Testis (tissue), 3 donors: Measurements from ENCODE around the gene VPS51. TPM values are rescaled to one million over a fixed set of nuclear protein-coding genes. Genes with fewer than 3 reads are reported as not detected.

Source experiments
- DNase-seq: peaks from one replicate; pipeline ENCODE4 v3.0.0-alpha.2; 2019
- H3K27ac ChIP-seq, 2 donors: fragments of 200-600 bp; sonication (generic); one replicate each; pipeline ENCODE4 v1.5.1; 2019
- H3K27me3 ChIP-seq: fragments of 200-600 bp; sonication (generic); one replicate; pipeline ENCODE4 v1.5.1; 2019
- H3K36me3 ChIP-seq: fragments of 200-600 bp; sonication (generic); one replicate; pipeline ENCODE4 v1.5.1; 2017; ENCODE audit warnings: low read depth; ENCODE audit errors: missing control alignments
- H3K4me1 ChIP-seq: fragments of 200-600 bp; sonication (generic); one replicate; pipeline ENCODE4 v1.5.1; 2019
- H3K4me3 ChIP-seq, 2 donors: fragments of 200-600 bp; sonication (generic); one replicate each; pipeline ENCODE4 v1.5.1; 2017 to 2019
- H3K9me3 ChIP-seq: fragments of 200-600 bp; sonication (generic); one replicate; pipeline ENCODE4 v1.5.1; 2017
- CTCF ChIP-seq, 3 experiments: fragments of 450-650 bp in 2 of 3; fragments of 200-600 bp in 1 of 3; sonication (generic) in 1 of 3; IDR thresholded peaks; one replicate each; pipeline ENCODE4 v1.5.1; 2016 to 2019; ENCODE audit warnings: antibody characterized with exemption in 3 of 3, mild to moderate bottlenecking in 2 of 3, moderate library complexity in 1 of 3
- POLR2A ChIP-seq: fragments of 450-650 bp; IDR thresholded peaks from one replicate; pipeline ENCODE4 v1.6.1; 2017; ENCODE audit warnings: antibody characterized with exemption, mild to moderate bottlenecking, moderate library complexity
- WGBS, 2 donors: methylation state at CpG; one replicate each; pipeline ENCODE4 v1.1.5; 2018; 5-methylcytosine and 5-hydroxymethylcytosine counted together
- intact Hi-C: fragments of 100-400 bp; cut with DNase I; formaldehyde crosslinking; loops from one replicate; pipeline ENCODE4 v1.15.1; 2023; ENCODE audit warnings: low total_unique reads
- polyA plus RNA-seq: library from polyadenylated mRNA; stranded (reverse); fragments of 350-450 nt; fragmentation: Illumina TruSeq; extraction: RNeasy Lipid Tissue Mini Kit (QIAGEN cat#74804); gene quantifications from one replicate; pipeline ENCODE4 v1.2.3, GENCODE V29; 2014; ENCODE audit warnings: low read depth, low replicate concordance; ENCODE audit not compliant: insufficient read depth
- total RNA-seq, 2 donors: library from RNA; depleted of rRNA; stranded (reverse); fragments of >200 nt; gene quantifications; one replicate each; pipeline ENCODE4 v1.2.3, GENCODE V29; 2016

VPS51 gene
- total and polyA plus RNA-seq, 3 donors from 2014 or later, result 91.1 to 252 (median 173) TPM

- intact Hi-C loops, result loop anchor here (10.0 kb wide), 1 partner anchor 99 kb away; the partner anchor contains the start of gene ARL2
- H3K36me3 ChIP-seq, result no peaks in the 10 kb centered on the region
- no peak overlapping the region for H3K27ac ChIP-seq
- H3K9me3 ChIP-seq, result no peaks in the 10 kb centered on the region
- no peaks in the 10 kb centered on the region for H3K27me3 ChIP-seq
- 51 to 60% methylated on average over 5 to 6 of the region's 6 CpGs for WGBS, 2 donors
- TF ChIP-seq CTCF (IDR thresholded peaks at IDR 0.05) (no peak), POLR2A (no peak)
- no peak overlapping the region for H3K4me3 ChIP-seq
- DNase-seq, result no peak
- peaks cover 21% of the 10 kb centered on the region for H3K4me1 ChIP-seq
These were observed 17.8 kb downstream of the VPS51 start for GRCh38 chr11:65113839-65114238.

DNA sequence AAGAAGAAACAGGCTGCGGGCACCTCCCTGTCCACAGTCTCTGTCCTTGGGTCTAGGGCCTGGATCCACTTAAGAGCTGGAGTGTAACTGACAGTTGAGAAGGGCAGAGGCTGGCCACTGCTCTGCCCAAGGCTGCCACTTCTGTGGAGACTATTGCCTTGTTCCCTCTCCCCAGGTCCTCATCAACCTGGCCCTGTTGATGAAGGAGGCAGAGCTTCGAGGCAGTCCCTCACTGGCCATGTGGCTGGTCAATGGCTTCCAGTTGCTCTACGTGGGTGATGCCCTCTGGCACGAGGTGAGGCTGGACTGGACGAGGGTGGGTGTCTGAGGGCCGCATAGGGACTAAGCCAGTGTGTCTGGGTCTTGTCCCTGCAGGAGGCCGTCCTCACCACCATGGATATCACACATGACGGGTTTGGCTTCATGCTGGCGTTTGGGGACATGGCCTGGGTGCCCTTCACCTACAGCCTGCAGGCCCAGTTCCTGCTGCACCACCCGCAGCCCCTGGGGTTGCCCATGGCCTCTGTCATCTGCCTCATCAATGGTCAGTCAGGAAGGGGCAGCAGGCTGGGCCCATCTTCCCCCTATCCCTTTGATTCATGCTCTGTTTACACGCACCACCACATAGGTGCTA, 18.6 kb downstream of the VPS51 start:
- TF ChIP-seq CTCF (IDR thresholded peaks at IDR 0.05) (no peak), POLR2A (no peak)
- Histone ChIP-seq H3K36me3 (no peaks in the 10 kb centered on the region), H3K27me3 (no peaks in the 10 kb centered on the region), H3K27ac (no peak overlapping the region), H3K9me3 (no peaks in the 10 kb centered on the region), H3K4me3 (no peak overlapping the region), H3K4me1 (peaks cover 21% of the 10 kb centered on the region)
- whole genome bisulfite sequencing, 2 donors, result 89 to 90% methylated on average over 5 to 11 of the region's 11 CpGs
- intact Hi-C loops, result loop anchor here (10.0 kb wide), 1 partner anchor 100 kb away; the partner anchor contains the start of gene ARL2
- DNase-seq, result no peak

GRCh38 chr11:65115361-65116082, 19.5 kb downstream of the VPS51 start:
- Histone ChIP-seq H3K4me3 (no peak overlapping the region), H3K36me3 (no peaks in the 10 kb centered on the region), H3K4me1 (peaks cover 22% of the 10 kb centered on the region), H3K27me3 (no peaks in the 10 kb centered on the region), H3K27ac (no peak overlapping the region), H3K9me3 (no peaks in the 10 kb centered on the region)
- intact Hi-C loops, result loop anchor here (10.0 kb wide), 1 partner anchor 101 kb away; the partner anchor contains the start of gene ARL2
- WGBS, 2 donors, result 60 to 75% methylated on average over 4 to 21 of the region's 21 CpGs
- no peak for TF ChIP-seq POLR2A
- TF ChIP-seq CTCF (IDR thresholded peaks at IDR 0.05), result no peak
- DNase-seq, result no peak

GRCh38 chr11:65116370-65117205, 20.6 kb downstream of the VPS51 start:
- H3K4me3 ChIP-seq, result peak overlapping the region; percentile 81 to 84
- H3K4me1 ChIP-seq, result peaks cover 28% of the 10 kb centered on the region
- intact Hi-C loops, result loop anchor here (10.0 kb wide), 1 partner anchor 102 kb away; the partner anchor contains the start of gene ARL2
- H3K27me3 ChIP-seq, result no peaks in the 10 kb centered on the region
- no peaks in the 10 kb centered on the region for H3K9me3 ChIP-seq
- peak; percentile 38 for DNase-seq
- no peaks in the 10 kb centered on the region for H3K36me3 ChIP-seq
- peak overlapping the region; percentile 27 to 82 for H3K27ac ChIP-seq
- TF ChIP-seq CTCF (IDR thresholded peaks at IDR 0.05) (no peak), POLR2A (no peak)
- 19 to 74% methylated on average over 7 to 59 of the region's 68 CpGs for WGBS, 2 donors
